M059J (cell line): ENCODE data around the gene LYPLA2. TPM values are rescaled to one million over a fixed set of nuclear protein-coding genes. Genes with fewer than 3 reads are reported as not detected.
"Not testable (repeated sequence)": the region's sequence is repeated elsewhere in the genome, so short reads cannot be mapped to it uniquely, and the experiment has no call there.

Experiments
- DNase-seq: peaks from one replicate; pipeline ENCODE4 v3.0.0-alpha.2; 2012; ENCODE audit warnings: low read depth
- total RNA-seq: library from RNA; depleted of rRNA; stranded (reverse); fragments of >200 nt; shearing (Covaris generic); gene quantifications from 2 replicates; pipeline ENCODE4 v1.2.3, GENCODE V29; 2014

Gene LYPLA2
- total RNA-seq, 1 experiment from 2014 or later, result 71.7 TPM

DNA sequence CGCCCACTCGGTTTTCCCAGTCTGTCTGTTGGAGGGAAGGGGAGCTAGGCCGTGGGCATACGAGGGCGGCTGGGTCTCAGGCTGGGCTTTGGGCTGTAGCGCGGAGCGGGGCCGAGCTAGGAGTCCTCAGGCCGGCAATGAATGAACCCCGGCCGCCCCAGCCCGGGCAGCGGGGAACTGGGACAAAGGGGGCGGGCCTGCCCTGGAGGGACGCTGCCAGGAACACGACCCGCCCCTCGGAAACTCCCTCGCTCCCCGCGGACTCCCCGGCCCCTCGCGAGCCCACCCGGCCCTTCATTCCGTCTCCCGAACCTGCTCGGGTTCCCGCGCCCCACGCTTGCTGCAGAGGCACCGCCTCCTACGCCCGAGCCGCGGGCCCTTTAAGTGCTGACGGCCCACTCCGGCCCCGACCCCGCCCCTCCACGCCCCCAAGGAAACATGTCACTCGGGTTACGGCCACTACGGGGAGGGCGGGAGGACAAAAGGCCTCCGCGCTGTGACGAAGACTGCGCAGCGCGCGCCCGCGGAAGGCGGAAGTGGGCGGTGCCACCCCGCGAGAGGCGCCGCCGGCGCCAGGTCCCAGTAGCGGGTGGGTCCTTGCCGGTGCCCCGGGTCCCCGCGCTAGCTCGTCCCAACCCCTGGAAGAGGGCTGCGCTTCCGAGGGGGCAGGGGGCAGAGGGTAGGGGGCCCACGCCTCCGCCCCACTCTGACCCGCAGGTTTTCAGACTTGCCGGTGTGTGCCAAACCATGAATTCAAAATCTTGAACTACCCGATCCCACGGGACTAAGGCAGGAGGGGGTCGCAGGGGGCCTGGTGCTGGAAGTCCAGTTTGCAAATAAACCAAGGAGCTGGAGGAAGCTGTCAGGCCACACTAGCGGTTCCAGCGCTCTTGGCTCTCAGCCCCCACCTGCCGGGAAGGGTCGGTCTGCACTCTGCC, 9.7 kb downstream of the LYPLA2 start, which contains the start of gene GALE:
Gene GALE (minus strand): TSS at position 355 of the 938 bp plus-strand sequence. CDS start 1,747 bp downstream, outside the sequence.
- DNase-seq, result peak; percentile 95

GRCh38 chr1:23801338-23801748, 10.4 kb downstream of the LYPLA2 start:
- DNase-seq, result no peak

GRCh38 chr1:23801876-23802275, 10.9 kb downstream of the LYPLA2 start:
- DNase-seq, result no peak

DNA sequence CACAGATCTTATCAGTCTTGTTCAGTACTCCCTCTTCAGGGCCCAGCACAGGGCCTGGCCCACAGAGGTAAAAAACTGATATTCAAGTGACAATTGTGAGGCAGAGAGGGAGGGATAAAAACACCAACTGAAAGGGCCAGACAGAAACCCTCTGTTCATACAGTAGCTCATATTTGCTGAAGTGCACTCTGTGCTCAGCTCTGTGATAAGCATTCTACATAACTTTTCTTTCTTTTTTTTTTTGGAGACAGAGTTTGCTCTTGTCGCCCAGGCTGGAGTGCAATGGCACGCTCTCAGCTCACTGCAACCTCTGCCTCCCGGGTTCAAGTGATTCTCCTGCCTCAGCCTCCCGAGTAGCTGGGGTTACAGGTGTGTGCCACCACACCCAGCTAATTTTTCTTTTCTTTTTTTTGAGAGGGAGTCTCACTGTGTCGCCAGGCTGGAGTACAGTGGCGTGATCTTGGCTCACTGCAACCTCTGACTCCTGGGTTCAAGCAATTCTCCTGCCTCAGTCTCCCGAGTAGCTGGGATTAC, 11.9 kb downstream of the LYPLA2 start:
- not testable (repeated sequence) for DNase-seq

DNA sequence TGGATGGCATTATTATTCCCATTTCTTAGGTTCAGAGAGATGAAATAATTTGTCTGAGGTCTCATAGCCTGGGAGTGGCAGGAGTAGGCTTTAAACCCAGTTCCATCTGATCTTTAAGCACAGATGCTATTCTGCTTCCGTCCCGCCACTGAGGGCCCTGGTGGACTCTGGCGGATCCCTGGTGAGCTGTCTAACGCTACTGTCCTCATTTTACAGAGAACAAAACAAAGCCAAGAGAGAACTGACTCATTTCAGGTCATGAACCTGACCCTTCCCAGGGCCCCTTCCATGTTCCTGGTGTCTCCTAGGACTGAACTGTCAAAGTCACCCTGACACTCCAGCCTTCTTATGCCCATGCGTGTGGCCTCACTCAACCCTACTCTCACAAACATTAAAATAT, 12.7 kb downstream of the LYPLA2 start:
- no peak for DNase-seq

DNA sequence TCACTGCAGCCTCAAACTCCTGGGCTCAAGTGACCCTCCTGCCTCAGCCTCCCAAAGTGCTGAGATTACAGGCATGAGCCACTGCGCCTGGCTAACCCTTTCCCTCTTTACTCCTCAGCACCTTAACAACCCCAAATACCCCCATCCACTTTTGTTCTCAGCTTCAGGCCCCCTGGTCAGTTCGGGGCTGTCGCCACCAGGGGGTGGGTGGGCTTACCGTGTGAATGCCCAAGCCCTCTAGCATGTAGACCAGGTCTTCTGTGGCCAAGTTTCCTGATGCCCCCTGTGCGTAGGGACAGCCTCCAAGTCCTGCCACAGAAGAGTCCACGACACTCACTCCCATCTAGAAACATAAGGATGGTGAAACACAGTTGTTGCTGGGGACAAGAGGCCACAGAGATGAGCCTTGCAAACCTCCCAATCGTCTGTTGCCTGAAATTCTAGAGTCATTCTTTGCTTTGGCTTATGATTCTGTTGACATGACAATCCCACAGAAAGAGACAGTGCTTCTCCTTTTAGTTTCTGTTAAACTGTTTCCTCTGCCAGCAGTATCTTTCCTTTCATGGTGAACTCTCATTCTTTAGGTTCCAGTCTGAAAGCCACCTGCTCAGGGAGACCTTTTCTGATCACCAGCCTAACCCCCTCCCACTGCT, 13.4 kb downstream of the LYPLA2 start:
- no peak for DNase-seq

- DNase-seq, result no peak
These were observed 14.1 kb downstream of the LYPLA2 start for GRCh38 chr1:23805025-23805424.

- DNase-seq, result no peak
These were observed 15.3 kb downstream of the LYPLA2 start for GRCh38 chr1:23806280-23806679.

GRCh38 chr1:23807453-23807852, 16.5 kb downstream of the LYPLA2 start:
- peak; percentile 41 for DNase-seq

DNA sequence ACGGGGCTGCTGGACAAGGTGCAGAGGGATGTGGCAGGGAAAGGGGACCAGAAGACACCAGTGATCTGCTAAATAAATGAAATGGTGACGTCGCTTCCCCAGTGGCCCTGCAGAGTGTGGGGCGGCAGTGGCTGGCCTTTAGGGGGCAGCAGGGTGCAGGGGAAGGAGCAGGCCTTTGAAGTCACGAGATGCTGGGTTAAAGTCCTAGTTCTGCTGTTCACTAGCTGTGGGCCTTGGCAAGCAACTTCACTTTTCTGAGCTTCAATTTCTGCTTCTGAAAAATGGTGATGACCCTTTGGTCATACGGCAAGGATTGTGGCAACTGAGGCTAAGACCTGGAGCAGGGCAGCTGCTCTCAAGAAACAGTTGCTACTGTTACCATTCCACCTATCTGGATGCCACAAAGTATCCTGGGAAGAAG, 18.8 kb downstream of the LYPLA2 start:
- peak; percentile 64 for DNase-seq

DNA sequence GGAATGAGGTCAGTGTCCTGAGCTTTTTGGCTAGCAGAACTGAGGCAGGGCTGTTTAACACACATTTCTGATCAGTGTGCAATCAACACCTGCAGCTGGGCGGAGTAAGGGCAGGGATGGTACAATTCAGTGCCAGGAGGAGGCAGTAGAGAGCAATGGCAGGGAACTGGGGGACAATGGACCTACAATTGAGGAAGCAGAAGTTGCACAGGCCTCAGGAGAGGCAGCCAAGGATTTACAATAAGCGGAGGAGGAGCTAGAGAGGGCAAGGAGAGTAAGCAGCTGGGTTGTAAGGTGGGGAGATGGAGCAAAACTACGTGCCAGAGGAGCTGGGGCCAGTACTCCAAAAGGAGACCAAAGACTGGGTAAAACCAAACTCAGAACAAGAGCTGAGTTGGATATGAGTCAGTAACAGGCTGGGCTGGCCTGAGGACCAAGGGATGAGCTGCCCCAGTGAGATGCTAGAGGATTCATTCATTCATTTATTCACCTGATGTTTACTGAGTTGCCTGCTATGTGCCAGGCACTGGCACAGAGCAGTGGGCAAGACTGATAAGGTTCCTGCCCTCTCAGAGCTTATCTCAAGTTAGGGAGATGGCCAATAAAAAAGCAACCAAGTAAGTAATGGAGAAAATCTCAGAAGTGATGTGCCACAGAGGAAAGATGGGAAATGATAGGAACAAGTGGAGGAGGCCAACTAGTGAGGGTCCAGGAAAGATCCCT, 20.0 kb downstream of the LYPLA2 start:
- DNase-seq, result no peak

- DNase-seq, result no peak
These were observed 23.1 kb downstream of the LYPLA2 start for GRCh38 chr1:23814016-23814415.

DNA sequence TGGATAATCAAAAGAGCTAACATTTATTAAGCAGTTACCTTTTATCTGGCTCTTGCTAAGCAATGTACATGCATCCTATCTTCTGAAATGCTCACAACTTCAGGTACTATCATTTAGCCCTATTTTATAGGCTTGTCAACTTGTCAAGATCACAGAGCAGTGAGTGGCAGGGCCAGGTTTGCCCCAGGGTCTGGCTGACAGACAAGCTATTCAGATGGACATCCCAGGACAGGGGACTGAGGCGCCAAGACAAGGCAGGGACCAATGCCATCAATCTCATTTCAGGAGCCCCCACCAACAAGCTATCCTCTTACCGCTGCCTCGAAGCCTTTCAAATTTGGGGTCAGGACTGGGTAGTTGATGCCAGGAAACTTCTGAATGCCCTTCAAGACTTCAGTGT, 25.4 kb downstream of the LYPLA2 start:
- DNase-seq, result no peak

GRCh38 chr1:23816906-23817305, 26.0 kb downstream of the LYPLA2 start:
- DNase-seq, result no peak

GRCh38 chr1:23817633-23818032, 26.7 kb downstream of the LYPLA2 start:
- DNase-seq, result no peak

DNA sequence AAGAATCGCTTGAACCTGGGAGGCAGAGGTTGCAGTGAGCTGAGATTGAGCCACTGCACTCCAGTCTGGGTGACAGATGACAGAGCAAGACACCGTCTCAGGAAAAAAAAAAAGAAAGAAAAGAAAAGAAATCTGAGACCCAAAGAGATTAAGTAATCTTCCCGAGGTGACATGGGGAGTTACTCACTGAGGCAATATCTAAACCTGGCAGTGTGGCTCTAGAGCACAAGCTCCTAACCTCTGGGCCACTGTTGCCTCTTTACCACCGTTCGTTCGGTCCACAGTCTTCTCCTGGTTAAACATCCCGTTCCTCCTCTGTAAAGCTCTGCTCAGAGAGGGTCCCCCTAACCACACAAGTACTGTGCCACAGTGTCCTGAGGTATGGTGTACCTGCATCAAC, 32.8 kb downstream of the LYPLA2 start:
- no peak for DNase-seq

GRCh38 chr1:23824711-23825075, 33.7 kb downstream of the LYPLA2 start:
- no peak for DNase-seq

DNA sequence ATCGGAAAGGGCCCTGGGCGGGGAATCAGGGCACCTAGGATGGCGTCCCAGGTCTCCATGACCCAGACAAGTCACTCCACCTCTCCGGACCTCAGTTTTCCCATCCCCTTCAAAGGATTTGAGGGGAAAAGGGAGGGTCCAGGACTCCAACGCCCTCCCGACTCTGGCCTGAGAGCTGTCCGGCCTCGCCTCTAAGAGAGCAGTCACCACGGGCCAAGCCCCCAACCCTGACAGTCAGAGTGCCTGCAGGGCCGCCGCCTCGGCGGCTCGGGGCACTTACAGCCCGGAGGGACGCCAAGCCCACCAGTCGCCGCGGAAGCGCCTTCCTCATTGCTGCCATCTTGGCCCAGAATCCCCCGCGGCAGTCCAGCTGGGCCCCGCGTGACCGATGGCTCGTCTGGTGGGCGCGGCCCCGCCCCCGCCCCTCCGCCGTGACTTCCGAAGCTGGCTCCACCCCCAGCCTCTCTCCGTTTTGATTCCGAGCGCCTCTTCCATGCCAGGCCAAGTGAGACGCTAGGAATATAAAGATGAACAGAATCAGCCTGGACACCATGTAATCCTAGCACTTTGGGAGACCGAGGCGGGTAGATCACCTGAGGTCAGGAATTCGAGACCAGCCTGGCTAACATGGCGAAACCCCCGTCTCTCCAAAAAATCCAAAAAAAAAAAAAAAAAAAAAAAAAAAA, 34.3 kb downstream of the LYPLA2 start, which contains the start of gene HMGCL:
Gene HMGCL (minus strand): TSS at position 354 of the 686 bp plus-strand sequence. CDS start 14 bp downstream, at position 340.
- peak; percentile 88 for DNase-seq

GRCh38 chr1:23825762-23826522, 35.0 kb downstream of the LYPLA2 start:
- DNase-seq, result peak; percentile 17

GRCh38 chr1:23826590-23826989, 35.6 kb downstream of the LYPLA2 start:
- not testable (repeated sequence) for DNase-seq
